Kidney epithelial cell (primary cell): ENCODE results near the gene JUND. TPM values are rescaled to one million over a fixed set of nuclear protein-coding genes. Genes with fewer than 3 reads are reported as not detected.

Experiments used
- DNase-seq: peaks from one replicate; pipeline ENCODE4 v3.0.0-alpha.2; 2010; ENCODE audit warnings: low read depth
- H3K27me3 ChIP-seq: 2 replicates; pipeline ENCODE4 v1.6.0; 2011; ENCODE audit warnings: low read length; ENCODE audit not compliant: control insufficient read depth, insufficient read depth
- H3K36me3 ChIP-seq: 2 replicates; pipeline ENCODE4 v1.5.1; 2011; ENCODE audit warnings: low read length; ENCODE audit not compliant: control insufficient read depth, insufficient read depth
- H3K4me3 ChIP-seq: 2 replicates; pipeline ENCODE4 v1.5.1; 2011; ENCODE audit warnings: low read depth, mild to moderate bottlenecking, control low read depth, low read length
- CTCF ChIP-seq: IDR thresholded peaks from 2 replicates; pipeline ENCODE4 v1.5.1; 2011; ENCODE audit warnings: mild to moderate bottlenecking, moderate library complexity, low read length, control low read depth, inconsistent platforms; ENCODE audit not compliant: insufficient read depth, poor library complexity, severe bottlenecking
- total RNA-seq: library from RNA; depleted of rRNA; stranded (reverse); fragments of >200 nt; gene quantifications from 2 replicates; pipeline ENCODE4 v1.2.3, GENCODE V29; 2015

Gene JUND
- total RNA-seq, 1 donor from 2014 or later, result 262 TPM

- Histone ChIP-seq H3K4me3 (no peak overlapping the region), H3K27me3 (no peaks in the 10 kb centered on the region), H3K36me3 (no peaks in the 10 kb centered on the region)
- TF ChIP-seq CTCF, result no peak
- DNase-seq, result no peak
Measured at GRCh38 chr19:18271433-18271841, 10.0 kb downstream of the JUND start.

- Histone ChIP-seq H3K36me3 (no peaks in the 10 kb centered on the region), H3K4me3 (no peak overlapping the region), H3K27me3 (no peaks in the 10 kb centered on the region)
- no peak for TF ChIP-seq CTCF
- DNase-seq, result no peak
Measured at GRCh38 chr19:18270326-18270725, 11.1 kb downstream of the JUND start.

GRCh38 chr19:18269070-18269723 is 12.2 kb downstream of the JUND start:
- Histone ChIP-seq H3K27me3 (no peaks in the 10 kb centered on the region), H3K4me3 (no peak overlapping the region), H3K36me3 (no peaks in the 10 kb centered on the region)
- no peak for DNase-seq
- TF ChIP-seq CTCF, result no peak

GRCh38 chr19:18266771-18267686 is 14.4 kb downstream of the JUND start:
- H3K36me3 ChIP-seq, result no peaks in the 10 kb centered on the region
- H3K27me3 ChIP-seq, result no peaks in the 10 kb centered on the region
- no peak for TF ChIP-seq CTCF
- no peak for DNase-seq
- no peak overlapping the region for H3K4me3 ChIP-seq

GRCh38 chr19:18265582-18265981 is 15.8 kb downstream of the JUND start:
- H3K4me3 ChIP-seq, result no peak overlapping the region
- H3K36me3 ChIP-seq, result no peaks in the 10 kb centered on the region
- no peak for DNase-seq
- H3K27me3 ChIP-seq, result no peaks in the 10 kb centered on the region
- TF ChIP-seq CTCF, result no peak
